ENCODE data around the gene PTPRD. TPM values are rescaled to one million over a fixed set of nuclear protein-coding genes. Genes with fewer than 3 reads are reported as not detected.

The PTPRD gene
- total RNA-seq, 1 experiment from 2014 or later = 1.8 TPM

- no peaks in the 10 kb centered on the region for H3K4me1 Mint-ChIP-seq (ENCODE audit: low read depth, unreplicated experiment)
- TF ChIP-seq, protein P1, sequence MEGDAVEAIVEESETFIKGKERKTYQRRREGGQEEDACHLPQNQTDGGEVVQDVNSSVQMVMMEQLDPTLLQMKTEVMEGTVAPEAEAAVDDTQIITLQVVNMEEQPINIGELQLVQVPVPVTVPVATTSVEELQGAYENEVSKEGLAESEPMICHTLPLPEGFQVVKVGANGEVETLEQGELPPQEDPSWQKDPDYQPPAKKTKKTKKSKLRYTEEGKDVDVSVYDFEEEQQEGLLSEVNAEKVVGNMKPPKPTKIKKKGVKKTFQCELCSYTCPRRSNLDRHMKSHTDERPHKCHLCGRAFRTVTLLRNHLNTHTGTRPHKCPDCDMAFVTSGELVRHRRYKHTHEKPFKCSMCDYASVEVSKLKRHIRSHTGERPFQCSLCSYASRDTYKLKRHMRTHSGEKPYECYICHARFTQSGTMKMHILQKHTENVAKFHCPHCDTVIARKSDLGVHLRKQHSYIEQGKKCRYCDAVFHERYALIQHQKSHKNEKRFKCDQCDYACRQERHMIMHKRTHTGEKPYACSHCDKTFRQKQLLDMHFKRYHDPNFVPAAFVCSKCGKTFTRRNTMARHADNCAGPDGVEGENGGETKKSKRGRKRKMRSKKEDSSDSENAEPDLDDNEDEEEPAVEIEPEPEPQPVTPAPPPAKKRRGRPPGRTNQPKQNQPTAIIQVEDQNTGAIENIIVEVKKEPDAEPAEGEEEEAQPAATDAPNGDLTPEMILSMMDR (IDR thresholded peaks at IDR 0.05; ENCODE audit: unreplicated experiment) = no peak
- no peaks in the 10 kb centered on the region for H3K27me3 Mint-ChIP-seq (ENCODE audit: unreplicated experiment)
- intact Hi-C loops (cut with micrococcal nuclease; ENCODE audit: unreplicated experiment) = no loop called here
- no peak overlapping the region for H3K27ac Mint-ChIP-seq (ENCODE audit: unreplicated experiment)
- no TSS peak for BruUV-seq (replicated peaks)
- H3K9me3 Mint-ChIP-seq (ENCODE audit: low read depth, unreplicated experiment) = peaks cover 3% of the 10 kb centered on the region
- CTCF ChIA-PET = interaction anchor here (0.6 kb wide), 1 partner anchor 1269 kb away, joined by 3 read pairs; no protein-coding TSS in a partner anchor
- H3K4me3 Mint-ChIP-seq (ENCODE audit: low read depth, unreplicated experiment) = no peak overlapping the region
- H3K36me3 Mint-ChIP-seq (ENCODE audit: insufficient read depth, unreplicated experiment) = no peaks in the 10 kb centered on the region
- no peak for DNase-seq
Measured at GRCh38 chr9:8673830-8674229, 1939.0 kb downstream of the PTPRD start.

DNA sequence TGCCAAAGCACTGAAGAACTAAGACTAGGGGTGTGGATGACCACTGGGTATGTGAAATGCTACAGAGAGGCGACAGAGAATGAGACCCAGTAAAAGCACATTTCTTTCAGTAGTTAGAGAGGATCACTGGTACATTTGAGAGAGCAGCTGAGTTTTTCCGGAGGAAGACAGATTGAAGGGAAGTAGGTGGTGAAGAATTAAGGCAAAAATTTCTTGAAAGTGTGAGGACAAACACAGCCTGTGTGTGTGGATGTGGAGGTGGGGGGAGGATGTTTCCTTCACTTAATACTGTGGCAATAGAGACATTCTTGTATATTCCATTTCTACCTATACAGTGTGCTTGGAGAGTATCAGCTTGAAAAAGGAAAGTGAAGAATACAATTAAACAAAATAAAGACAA is 1942.1 kb downstream of the PTPRD start:
- no TSS peak for BruUV-seq (replicated peaks)
- intact Hi-C loops (cut with micrococcal nuclease; ENCODE audit: unreplicated experiment) = no loop called here

GRCh38 chr9:8668751-8669150 is 1944.1 kb downstream of the PTPRD start:
- Mint-ChIP-seq H3K27me3 (ENCODE audit: unreplicated experiment) (no peaks in the 10 kb centered on the region), H3K9me3 (ENCODE audit: low read depth, unreplicated experiment) (no peaks in the 10 kb centered on the region), H3K27ac (ENCODE audit: unreplicated experiment) (no peak overlapping the region), H3K4me1 (ENCODE audit: low read depth, unreplicated experiment) (peaks cover 9% of the 10 kb centered on the region), H3K36me3 (ENCODE audit: insufficient read depth, unreplicated experiment) (no peaks in the 10 kb centered on the region), H3K4me3 (ENCODE audit: low read depth, unreplicated experiment) (no peak overlapping the region)
- TF ChIP-seq, protein P1 (IDR thresholded peaks at IDR 0.05; ENCODE audit: unreplicated experiment) = no peak
- no peak for DNase-seq
- intact Hi-C loops (cut with micrococcal nuclease; ENCODE audit: unreplicated experiment) = loop anchor here (10.0 kb wide), 1 partner anchor 336 kb away; no protein-coding TSS in a partner anchor
- CTCF ChIA-PET = no interaction called here
- BruUV-seq (replicated peaks) = no TSS peak

More for the DNA sequence above, 1942.1 kb downstream of the PTPRD start:
- DNase-seq = no peak
- H3K36me3 Mint-ChIP-seq (ENCODE audit: insufficient read depth, unreplicated experiment) = no peaks in the 10 kb centered on the region
- TF ChIP-seq, protein P1 (IDR thresholded peaks at IDR 0.05; ENCODE audit: unreplicated experiment) = no peak
- no peak overlapping the region for H3K27ac Mint-ChIP-seq (ENCODE audit: unreplicated experiment)
- peaks cover 2% of the 10 kb centered on the region for H3K4me1 Mint-ChIP-seq (ENCODE audit: low read depth, unreplicated experiment)
- peaks cover 2% of the 10 kb centered on the region for H3K9me3 Mint-ChIP-seq (ENCODE audit: low read depth, unreplicated experiment)
- H3K27me3 Mint-ChIP-seq (ENCODE audit: unreplicated experiment) = no peaks in the 10 kb centered on the region
- H3K4me3 Mint-ChIP-seq (ENCODE audit: low read depth, unreplicated experiment) = no peak overlapping the region
- CTCF ChIA-PET = no interaction called here

DNA sequence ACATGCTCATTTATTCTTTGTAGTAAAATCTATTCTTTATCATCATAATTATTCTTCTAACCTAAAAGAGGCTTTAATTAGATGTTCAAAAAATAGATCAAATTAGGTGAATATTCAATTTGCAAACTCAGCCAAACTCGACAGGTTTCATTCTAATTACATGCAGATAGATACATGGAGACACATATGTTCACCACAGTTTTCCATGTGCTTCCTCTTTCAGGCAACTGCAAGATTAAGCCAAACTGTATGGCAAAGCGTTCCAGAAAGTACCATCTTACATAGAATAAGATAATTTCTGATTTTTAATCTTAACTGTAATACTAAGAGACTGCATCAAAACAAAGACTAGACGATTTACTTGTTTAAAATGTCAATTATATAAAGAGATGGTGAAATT is 1944.6 kb downstream of the PTPRD start:
- TF ChIP-seq, protein P1 (IDR thresholded peaks at IDR 0.05; ENCODE audit: unreplicated experiment) = no peak
- CTCF ChIA-PET = no interaction called here
- DNase-seq = no peak
- intact Hi-C loops (cut with micrococcal nuclease; ENCODE audit: unreplicated experiment) = loop anchor here (10.0 kb wide), 1 partner anchor 337 kb away; no protein-coding TSS in a partner anchor
- Mint-ChIP-seq H3K36me3 (ENCODE audit: insufficient read depth, unreplicated experiment) (no peaks in the 10 kb centered on the region), H3K4me3 (ENCODE audit: low read depth, unreplicated experiment) (no peak overlapping the region), H3K9me3 (ENCODE audit: low read depth, unreplicated experiment) (no peaks in the 10 kb centered on the region), H3K4me1 (ENCODE audit: low read depth, unreplicated experiment) (peaks cover 9% of the 10 kb centered on the region), H3K27ac (ENCODE audit: unreplicated experiment) (no peak overlapping the region), H3K27me3 (ENCODE audit: unreplicated experiment) (no peaks in the 10 kb centered on the region)
- no TSS peak for BruUV-seq (replicated peaks)

Measured in Calu3 (cell line).